Parathyroid adenoma (tissue), 2 donors: ENCODE data around the gene PTDSS2.

ENCODE experiments used
- H2AFZ ChIP-seq: fragments of 300-600 bp; sonication (generic); one replicate; pipeline ENCODE4 v1.7.0; 2017; ENCODE audit warnings: antibody characterized with exemption, mild to moderate bottlenecking
- H3K27ac ChIP-seq: fragments of 300-600 bp; sonication (generic); one replicate; pipeline ENCODE4 v1.7.0; 2017
- H3K27me3 ChIP-seq: fragments of 300-600 bp; sonication (generic); one replicate; pipeline ENCODE4 v1.7.0; 2017; ENCODE audit warnings: low read length; ENCODE audit not compliant: control insufficient read depth, insufficient read depth
- H3K36me3 ChIP-seq: fragments of 300-600 bp; sonication (generic); one replicate; pipeline ENCODE4 v1.7.0; 2017; ENCODE audit warnings: low read length; ENCODE audit not compliant: control insufficient read depth, insufficient read depth
- H3K4me1 ChIP-seq: fragments of 300-600 bp; sonication (generic); one replicate; pipeline ENCODE4 v1.7.0; 2017; ENCODE audit warnings: control low read depth
- H3K4me2 ChIP-seq: fragments of 300-600 bp; sonication (generic); one replicate; pipeline ENCODE4 v1.7.0; 2017; ENCODE audit warnings: low read length
- H3K4me3 ChIP-seq: fragments of 300-600 bp; sonication (generic); one replicate; pipeline ENCODE4 v1.7.0; 2017; ENCODE audit warnings: low read depth, low read length
- H3K79me2 ChIP-seq: fragments of 300-600 bp; sonication (generic); one replicate; pipeline ENCODE4 v1.7.0; 2017; ENCODE audit warnings: control low read depth
- H3K9ac ChIP-seq: fragments of 300-600 bp; sonication (generic); one replicate; pipeline ENCODE4 v1.7.0; 2017; ENCODE audit warnings: mild to moderate bottlenecking
- H3K9me3 ChIP-seq: fragments of 300-600 bp; sonication (generic); one replicate; pipeline ENCODE4 v1.7.0; 2017; ENCODE audit warnings: low read length; ENCODE audit not compliant: control insufficient read depth
- TF ChIP-seq, protein P1 (sequence below): fragments of 300-600 bp; sonication (generic); IDR thresholded peaks from one replicate; pipeline ENCODE4 v1.7.0; 2017; ENCODE audit warnings: antibody characterized with exemption, mild to moderate bottlenecking
- donor health status: primary hyperparathyroidism.

PTDSS2 gene

DNA sequence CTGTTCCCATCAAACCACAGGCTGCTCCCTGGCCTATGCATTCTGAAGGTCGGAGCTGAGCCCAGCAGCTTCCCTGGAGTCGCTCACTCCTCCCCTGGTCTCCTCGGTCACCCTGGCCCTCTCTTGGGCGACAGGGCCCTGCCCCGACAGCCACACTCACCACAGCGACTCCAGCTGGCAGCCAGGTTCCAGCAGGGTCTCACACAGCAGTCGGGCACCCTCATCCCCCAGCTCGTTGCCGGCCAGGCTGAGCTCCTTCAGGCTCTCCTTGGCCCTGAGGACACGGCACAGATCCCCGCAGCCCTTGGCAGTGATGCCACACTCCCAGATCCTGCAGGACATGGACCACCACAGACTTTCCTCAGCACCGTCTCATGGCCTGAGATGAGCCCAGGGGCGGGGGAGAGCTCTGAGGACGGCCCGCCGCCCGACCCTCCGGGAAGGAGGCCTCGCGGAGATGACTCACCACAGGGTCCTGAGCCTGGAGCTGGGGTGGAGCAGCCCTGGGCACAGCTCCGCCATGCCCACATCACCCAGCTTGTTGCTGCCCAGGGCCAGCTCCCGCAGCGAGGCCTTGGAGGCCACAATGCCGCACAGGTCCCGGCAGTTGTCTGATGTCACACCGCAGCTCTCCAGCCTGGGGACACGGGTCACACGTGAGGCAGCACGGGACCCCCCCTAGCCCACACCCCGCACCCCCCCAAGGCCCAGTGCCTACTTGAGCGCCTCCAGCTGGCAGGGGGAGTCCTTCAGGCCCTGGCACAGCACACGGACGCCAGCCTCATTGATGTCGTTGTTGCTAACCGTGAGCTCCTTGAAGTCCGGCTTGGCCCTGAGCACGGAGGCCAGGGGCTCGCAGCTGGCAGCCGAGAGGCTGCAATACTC, 48.5 kb downstream of the PTDSS2 start:
- Histone ChIP-seq H3K36me3 (no peaks in the 10 kb centered on the region), H3K4me1 (peaks cover 18% of the 10 kb centered on the region), H3K4me3 (peak overlapping the region; percentile 5), H3K27ac (peak overlapping the region; percentile 87), H3K9me3 (no peaks in the 10 kb centered on the region), H3K4me2 (peak overlapping the region; percentile 51), H3K9ac (no peak overlapping the region), H2AFZ (no peak overlapping the region), H3K79me2 (no peaks in the 10 kb centered on the region), H3K27me3 (no peaks in the 10 kb centered on the region)
- TF ChIP-seq, protein P1, sequence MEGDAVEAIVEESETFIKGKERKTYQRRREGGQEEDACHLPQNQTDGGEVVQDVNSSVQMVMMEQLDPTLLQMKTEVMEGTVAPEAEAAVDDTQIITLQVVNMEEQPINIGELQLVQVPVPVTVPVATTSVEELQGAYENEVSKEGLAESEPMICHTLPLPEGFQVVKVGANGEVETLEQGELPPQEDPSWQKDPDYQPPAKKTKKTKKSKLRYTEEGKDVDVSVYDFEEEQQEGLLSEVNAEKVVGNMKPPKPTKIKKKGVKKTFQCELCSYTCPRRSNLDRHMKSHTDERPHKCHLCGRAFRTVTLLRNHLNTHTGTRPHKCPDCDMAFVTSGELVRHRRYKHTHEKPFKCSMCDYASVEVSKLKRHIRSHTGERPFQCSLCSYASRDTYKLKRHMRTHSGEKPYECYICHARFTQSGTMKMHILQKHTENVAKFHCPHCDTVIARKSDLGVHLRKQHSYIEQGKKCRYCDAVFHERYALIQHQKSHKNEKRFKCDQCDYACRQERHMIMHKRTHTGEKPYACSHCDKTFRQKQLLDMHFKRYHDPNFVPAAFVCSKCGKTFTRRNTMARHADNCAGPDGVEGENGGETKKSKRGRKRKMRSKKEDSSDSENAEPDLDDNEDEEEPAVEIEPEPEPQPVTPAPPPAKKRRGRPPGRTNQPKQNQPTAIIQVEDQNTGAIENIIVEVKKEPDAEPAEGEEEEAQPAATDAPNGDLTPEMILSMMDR = no peak

DNA sequence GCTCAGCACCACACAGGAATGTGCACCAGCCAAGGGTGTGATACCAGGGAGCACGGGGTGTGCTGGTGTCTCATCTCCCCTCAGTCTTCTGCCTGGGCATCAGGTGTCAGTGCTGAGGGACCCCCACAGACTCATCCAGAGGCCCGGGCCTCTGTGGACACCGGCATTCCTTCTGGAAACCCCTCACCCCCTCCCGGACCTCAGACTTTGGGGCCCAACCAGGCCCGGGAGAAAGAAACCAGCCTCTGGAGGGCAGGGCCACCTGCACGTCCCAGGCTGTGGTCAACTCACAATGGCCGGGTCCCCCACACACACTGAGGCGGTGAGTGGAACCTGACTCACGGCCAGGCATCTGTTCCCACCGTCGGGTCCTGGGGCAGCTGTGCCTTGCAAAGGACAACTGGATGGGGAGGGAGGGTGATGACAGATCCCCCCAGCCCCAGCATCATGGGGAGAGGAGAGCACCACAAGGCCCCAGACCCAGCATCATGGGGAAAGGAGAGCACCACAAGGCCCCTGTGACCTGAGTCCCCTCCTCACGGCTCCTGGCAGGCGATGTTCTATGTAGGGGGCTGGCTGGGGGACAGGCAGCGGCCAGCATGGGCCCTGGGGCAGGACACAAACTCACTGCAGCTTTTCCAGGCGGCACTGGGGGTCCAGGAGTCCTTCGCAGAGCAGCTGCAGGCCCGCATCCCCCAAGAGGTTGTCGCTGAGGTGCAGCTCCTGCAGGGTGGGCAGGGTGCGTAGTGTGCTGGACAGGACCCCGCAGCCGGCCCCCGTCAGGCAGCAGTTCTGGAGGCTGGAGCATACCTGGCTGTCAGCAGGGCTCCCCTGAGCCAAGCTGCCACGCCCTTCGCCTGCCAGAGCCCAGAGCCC, 49.4 kb downstream of the PTDSS2 start:
- H3K36me3 ChIP-seq = no peaks in the 10 kb centered on the region
- H3K27me3 ChIP-seq = no peaks in the 10 kb centered on the region
- H3K4me1 ChIP-seq = peaks cover 18% of the 10 kb centered on the region
- no peak overlapping the region for H3K9ac ChIP-seq
- H2AFZ ChIP-seq = no peak overlapping the region
- H3K79me2 ChIP-seq = peaks cover under 1% of the 10 kb centered on the region
- H3K4me3 ChIP-seq = no peak overlapping the region
- H3K9me3 ChIP-seq = no peaks in the 10 kb centered on the region
- TF ChIP-seq, protein P1 = no peak
- peak overlapping the region; percentile 87 for H3K27ac ChIP-seq
- H3K4me2 ChIP-seq = no peak overlapping the region

DNA sequence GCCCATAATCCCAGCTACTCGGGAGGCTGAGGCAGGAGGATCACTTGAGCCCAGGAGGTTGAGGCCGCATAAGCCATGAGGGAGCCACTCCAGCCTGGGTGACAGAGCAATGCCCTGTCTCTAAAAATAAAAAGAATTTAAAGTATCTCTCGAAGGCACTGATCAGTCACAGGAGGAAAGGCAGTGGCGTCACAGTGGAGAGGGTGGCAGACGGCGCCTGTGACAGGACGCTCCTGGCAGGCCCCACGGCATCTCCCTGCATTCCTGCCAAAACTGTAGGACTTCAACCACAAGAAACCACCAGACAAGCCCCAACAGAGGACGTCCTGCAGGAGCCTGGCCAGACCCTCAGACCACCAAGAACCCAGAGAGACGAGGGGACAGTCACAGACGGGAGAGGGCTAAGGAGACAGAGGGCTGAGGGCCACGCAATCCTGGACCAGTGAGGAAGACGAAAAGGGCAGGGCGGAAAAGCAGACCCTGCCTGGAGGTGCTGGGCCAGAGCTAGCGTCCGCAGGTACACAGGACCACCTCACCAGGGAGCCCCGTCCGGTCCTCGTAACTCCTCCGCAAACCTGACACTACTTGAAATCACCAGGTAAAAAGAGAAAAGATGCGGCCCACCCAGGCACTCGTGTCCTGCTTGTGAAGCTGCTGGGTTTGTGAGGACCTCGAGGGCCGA, 51.1 kb downstream of the PTDSS2 start:
- no peak overlapping the region for H3K9ac ChIP-seq
- H3K9me3 ChIP-seq = no peaks in the 10 kb centered on the region
- TF ChIP-seq, protein P1 = no peak
- H3K36me3 ChIP-seq = no peaks in the 10 kb centered on the region
- no peak overlapping the region for H3K27ac ChIP-seq
- peaks cover 12% of the 10 kb centered on the region for H3K79me2 ChIP-seq
- H3K27me3 ChIP-seq = no peaks in the 10 kb centered on the region
- H3K4me1 ChIP-seq = peaks cover 18% of the 10 kb centered on the region
- no peak overlapping the region for H3K4me3 ChIP-seq
- no peak overlapping the region for H3K4me2 ChIP-seq
- H2AFZ ChIP-seq = no peak overlapping the region

DNA sequence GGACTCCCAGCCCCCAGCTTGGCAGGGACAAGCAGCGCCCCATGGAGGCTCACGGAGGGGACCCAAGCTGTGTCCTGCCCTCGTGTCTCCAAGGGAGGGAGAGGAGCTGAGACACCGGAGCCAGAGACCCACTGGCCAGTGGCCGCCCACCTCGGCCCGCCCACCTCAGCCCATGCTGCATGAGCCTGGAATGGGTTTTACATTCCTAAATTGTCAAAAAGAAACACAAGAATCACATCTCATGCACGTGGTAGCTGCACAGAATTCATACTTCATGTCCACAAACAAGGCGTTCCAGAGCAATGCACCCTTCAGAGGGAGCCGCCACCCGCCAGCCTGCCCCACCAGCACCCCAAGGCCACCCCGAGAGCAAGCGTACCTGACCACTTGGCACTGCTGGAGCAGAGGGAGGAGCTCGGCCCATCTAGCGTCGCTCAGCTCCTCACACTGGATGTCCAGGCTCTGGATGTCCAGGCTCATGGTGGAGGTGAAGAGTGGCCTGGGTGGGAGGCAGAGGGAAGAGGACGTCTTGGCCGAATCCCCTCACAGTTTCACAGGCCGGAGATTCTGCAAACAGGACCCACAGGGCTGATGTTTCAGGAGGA, 51.7 kb downstream of the PTDSS2 start:
- Histone ChIP-seq H3K36me3 (no peaks in the 10 kb centered on the region), H2AFZ (no peak overlapping the region), H3K4me3 (no peak overlapping the region), H3K27me3 (no peaks in the 10 kb centered on the region), H3K4me2 (no peak overlapping the region), H3K79me2 (peaks cover 12% of the 10 kb centered on the region), H3K27ac (no peak overlapping the region), H3K4me1 (peaks cover 18% of the 10 kb centered on the region), H3K9me3 (no peaks in the 10 kb centered on the region), H3K9ac (no peak overlapping the region)
- TF ChIP-seq, protein P1 = no peak
